Skeletal muscle tissue (tissue), 4 donors: ENCODE measurements around the gene CDKAL1. TPM values are rescaled to one million over a fixed set of nuclear protein-coding genes. Genes with fewer than 3 reads are reported as not detected.

Experiments used
- H3K27ac ChIP-seq: one replicate; pipeline ENCODE4 v1.7.0; 2013; ENCODE audit warnings: mild to moderate bottlenecking, low read depth, low read length, inconsistent platforms
- H3K27me3 ChIP-seq, 3 donors: one replicate each; pipeline ENCODE4 v1.7.0; 2013; ENCODE audit warnings: low read length in 3 of 3; ENCODE audit not compliant: control insufficient read depth in 3 of 3, insufficient read depth in 3 of 3
- H3K36me3 ChIP-seq, 3 donors: one replicate each; pipeline ENCODE4 v1.7.0; 2013; ENCODE audit warnings: low read length in 3 of 3; ENCODE audit not compliant: control insufficient read depth in 3 of 3, insufficient read depth in 3 of 3
- H3K4me1 ChIP-seq, 3 donors: one replicate each; pipeline ENCODE4 v1.7.0; 2013; ENCODE audit warnings: low read length in 3 of 3, mild to moderate bottlenecking in 3 of 3; ENCODE audit not compliant: control insufficient read depth in 3 of 3, insufficient read depth in 3 of 3
- H3K4me3 ChIP-seq, 3 donors: one replicate each; pipeline ENCODE4 v1.7.0; 2013; ENCODE audit warnings: low read length in 3 of 3
- H3K9ac ChIP-seq, 3 donors: one replicate each; pipeline ENCODE4 v1.7.0; 2013; ENCODE audit warnings: low read length in 3 of 3, mild to moderate bottlenecking in 3 of 3, moderate library complexity in 2 of 3, low read depth in 1 of 3
- H3K9me3 ChIP-seq, 3 donors: one replicate each; pipeline ENCODE4 v1.7.0; 2013; ENCODE audit warnings: low read length in 3 of 3; ENCODE audit not compliant: control insufficient read depth in 3 of 3
- total RNA-seq: library from RNA; depleted of rRNA; stranded (reverse); fragments of >200 nt; gene quantifications from one replicate; pipeline ENCODE4 v1.2.3, GENCODE V29; 2014
- donor health status: Osteomylitis.

The CDKAL1 gene
- total RNA-seq, 1 donor from 2014 or later: 42.8 TPM

- H3K4me1 ChIP-seq: no peaks in the 10 kb centered on the region
- H3K27ac ChIP-seq: no peak overlapping the region
- H3K36me3 ChIP-seq: no peaks in the 10 kb centered on the region
- no peaks in the 10 kb centered on the region for H3K27me3 ChIP-seq
- no peak overlapping the region for H3K9ac ChIP-seq
- H3K9me3 ChIP-seq: no peaks in the 10 kb centered on the region
- no peak overlapping the region for H3K4me3 ChIP-seq
Observed at GRCh38 chr6:20801595-20801994, 267.3 kb downstream of the CDKAL1 start.

- H3K27me3 ChIP-seq: no peaks in the 10 kb centered on the region
- no peaks in the 10 kb centered on the region for H3K36me3 ChIP-seq
- no peak overlapping the region for H3K27ac ChIP-seq
- H3K9me3 ChIP-seq: no peaks in the 10 kb centered on the region
- H3K4me1 ChIP-seq: no peaks in the 10 kb centered on the region
- H3K9ac ChIP-seq: no peak overlapping the region
- no peak overlapping the region for H3K4me3 ChIP-seq
Observed at GRCh38 chr6:20802596-20802995, 268.3 kb downstream of the CDKAL1 start.

GRCh38 chr6:20805021-20805420, 270.8 kb downstream of the CDKAL1 start:
- no peak overlapping the region for H3K9ac ChIP-seq
- no peak overlapping the region for H3K27ac ChIP-seq
- H3K4me1 ChIP-seq: no peaks in the 10 kb centered on the region
- H3K4me3 ChIP-seq: no peak overlapping the region
- H3K27me3 ChIP-seq: no peaks in the 10 kb centered on the region
- H3K9me3 ChIP-seq: no peaks in the 10 kb centered on the region
- no peaks in the 10 kb centered on the region for H3K36me3 ChIP-seq

- Histone ChIP-seq H3K27ac (no peak overlapping the region), H3K9ac (no peak overlapping the region), H3K4me3 (no peak overlapping the region), H3K36me3 (no peaks in the 10 kb centered on the region), H3K27me3 (no peaks in the 10 kb centered on the region), H3K4me1 (peaks cover 3 to 10% (median 9%) of the 10 kb centered on the region in 3 donors), H3K9me3 (no peaks in the 10 kb centered on the region)
Observed at GRCh38 chr6:20806669-20807068, 272.4 kb downstream of the CDKAL1 start.

GRCh38 chr6:20808439-20808838, 274.2 kb downstream of the CDKAL1 start:
- Histone ChIP-seq H3K4me3 (no peak overlapping the region), H3K27me3 (no peaks in the 10 kb centered on the region), H3K9me3 (no peaks in the 10 kb centered on the region), H3K36me3 (no peaks in the 10 kb centered on the region), H3K27ac (no peak overlapping the region), H3K9ac (no peak overlapping the region), H3K4me1 (peaks cover 3 to 10% (median 9%) of the 10 kb centered on the region in 3 donors)

GRCh38 chr6:20808924-20809323, 274.7 kb downstream of the CDKAL1 start:
- Histone ChIP-seq H3K4me3 (no peak overlapping the region), H3K27ac (peak overlapping the region; percentile 9), H3K9me3 (no peaks in the 10 kb centered on the region)

GRCh38 chr6:20810727-20811108, 276.5 kb downstream of the CDKAL1 start:
- H3K4me3 ChIP-seq: no peak overlapping the region
- no peak overlapping the region for H3K9ac ChIP-seq

More at GRCh38 chr6:20808924-20809323, 274.7 kb downstream of the CDKAL1 start:
- H3K9ac ChIP-seq: no peak overlapping the region
- no peaks in the 10 kb centered on the region for H3K27me3 ChIP-seq
- H3K4me1 ChIP-seq: peaks cover 3 to 10% (median 9%) of the 10 kb centered on the region in 3 donors
- H3K36me3 ChIP-seq: no peaks in the 10 kb centered on the region

GRCh38 chr6:20811109-20811761, 277.0 kb downstream of the CDKAL1 start:
- Histone ChIP-seq H3K27ac (peak overlapping the region; percentile 16), H3K4me1 (peaks cover 3 to 10% (median 9%) of the 10 kb centered on the region in 3 donors), H3K27me3 (no peaks in the 10 kb centered on the region), H3K4me3 (no peak overlapping the region), H3K9ac (no peak overlapping the region), H3K9me3 (no peaks in the 10 kb centered on the region), H3K36me3 (no peaks in the 10 kb centered on the region)

More at GRCh38 chr6:20810727-20811108, 276.5 kb downstream of the CDKAL1 start:
- Histone ChIP-seq H3K27ac (peak overlapping the region; percentile 16), H3K36me3 (no peaks in the 10 kb centered on the region), H3K9me3 (no peaks in the 10 kb centered on the region), H3K4me1 (peaks cover 3 to 10% (median 9%) of the 10 kb centered on the region in 3 donors), H3K27me3 (no peaks in the 10 kb centered on the region)

GRCh38 chr6:20812776-20813175, 278.5 kb downstream of the CDKAL1 start:
- H3K9ac ChIP-seq: no peak overlapping the region
- H3K36me3 ChIP-seq: no peaks in the 10 kb centered on the region
- no peak overlapping the region for H3K4me3 ChIP-seq
- no peaks in the 10 kb centered on the region for H3K27me3 ChIP-seq
- peaks cover 3 to 10% (median 9%) of the 10 kb centered on the region in 3 donors for H3K4me1 ChIP-seq
- H3K27ac ChIP-seq: no peak overlapping the region
- no peaks in the 10 kb centered on the region for H3K9me3 ChIP-seq

- H3K4me3 ChIP-seq: no peak overlapping the region
- H3K27me3 ChIP-seq: no peaks in the 10 kb centered on the region
- H3K36me3 ChIP-seq: no peaks in the 10 kb centered on the region
- H3K27ac ChIP-seq: no peak overlapping the region
- H3K9me3 ChIP-seq: no peaks in the 10 kb centered on the region
- H3K9ac ChIP-seq: no peak overlapping the region
- H3K4me1 ChIP-seq: peaks cover 3 to 10% (median 9%) of the 10 kb centered on the region in 3 donors
Observed at GRCh38 chr6:20814494-20814893, 280.2 kb downstream of the CDKAL1 start.
